LHCN-M2 (cell line): ENCODE data around the gene EEF1G. TPM values are rescaled to one million over a fixed set of nuclear protein-coding genes. Genes with fewer than 3 reads are reported as not detected.
"Not testable (repeated sequence)": the region's sequence is repeated elsewhere in the genome, so short reads cannot be mapped to it uniquely, and the experiment has no call there.

Experiments
- DNase-seq: peaks from one replicate; pipeline ENCODE4 v3.0.0-alpha.2; 2012; ENCODE audit warnings: low read depth
- total RNA-seq: library from RNA; depleted of rRNA; stranded (reverse); fragments of >200 nt; gene quantifications from 2 replicates; pipeline ENCODE4 v1.2.3, GENCODE V29; 2014

The EEF1G gene
- total RNA-seq, 1 experiment from 2014 or later, result 1,532 TPM

DNA sequence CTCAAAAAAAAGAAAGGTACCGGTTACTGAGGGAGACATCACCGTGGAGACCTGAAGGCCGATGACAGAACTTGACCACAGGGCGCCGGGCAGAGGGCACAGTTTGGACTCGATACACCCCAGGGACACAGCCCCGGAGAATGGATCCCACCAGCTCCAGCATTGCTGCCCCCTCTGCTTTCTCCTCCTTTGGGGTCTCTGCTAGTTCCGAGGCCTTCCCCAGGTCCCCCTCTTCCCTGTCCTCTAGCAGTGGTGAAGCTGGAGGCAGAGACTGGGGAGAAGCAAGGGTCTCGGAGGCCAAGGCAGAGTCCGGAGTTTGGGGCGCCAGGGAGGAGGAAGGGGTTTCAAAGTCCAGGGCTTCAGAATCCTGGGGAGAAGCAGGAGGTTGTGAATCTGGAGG lies 4.8 kb upstream of the EEF1G start:
- no peak for DNase-seq

DNA sequence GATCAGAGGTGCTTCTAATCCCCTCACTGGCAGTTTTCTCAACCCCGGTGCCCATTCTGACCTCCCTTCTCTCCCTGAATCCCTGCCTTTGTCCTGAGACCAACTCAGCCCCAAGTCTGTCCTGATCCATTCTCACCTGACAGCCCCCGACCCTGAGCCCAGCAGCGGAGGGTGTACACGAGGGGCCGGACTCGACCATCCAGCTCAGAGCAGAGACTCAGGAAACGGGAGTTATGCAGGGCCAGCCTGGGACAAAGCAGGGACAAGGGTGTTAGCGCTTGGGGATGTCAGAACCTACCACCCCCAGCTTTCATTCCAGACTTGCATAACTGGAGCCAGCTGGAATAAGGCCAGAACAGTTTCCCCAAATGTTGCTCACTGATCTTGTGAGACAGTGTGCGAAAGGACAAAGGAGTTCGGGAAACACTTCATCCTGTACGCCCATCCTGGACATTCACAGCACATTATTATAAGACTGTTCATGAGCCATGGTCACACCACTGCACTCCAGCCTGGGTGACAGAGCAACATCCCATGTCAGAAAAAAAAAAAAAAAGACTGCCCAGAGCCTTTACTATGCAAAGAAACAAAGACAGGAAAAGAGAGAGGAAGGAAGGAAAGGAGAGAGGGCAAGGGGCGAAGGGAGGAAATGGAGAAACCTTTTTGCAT lies 3.5 kb upstream of the EEF1G start:
- no peak for DNase-seq

DNA sequence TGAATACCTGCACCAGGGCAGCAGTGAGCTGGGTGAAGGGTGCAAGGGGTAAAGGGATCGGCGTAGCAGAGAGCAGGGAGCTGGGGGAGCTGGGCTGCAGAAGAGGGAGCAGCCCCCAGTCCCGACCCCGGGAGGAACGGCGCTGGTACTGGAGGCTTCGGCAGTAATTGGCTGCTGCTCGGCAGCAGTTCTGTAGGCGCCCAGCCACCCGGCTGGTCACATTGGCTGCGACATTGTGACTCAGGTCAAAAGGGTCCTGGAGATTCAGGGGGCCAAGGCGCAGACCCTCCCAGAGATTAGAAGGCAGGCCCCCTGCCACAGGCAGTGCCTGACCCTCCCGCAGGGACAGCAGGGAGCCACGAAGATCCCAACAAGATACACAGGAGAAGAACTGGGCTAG lies 2.1 kb upstream of the EEF1G start:
- DNase-seq, result no peak

DNA sequence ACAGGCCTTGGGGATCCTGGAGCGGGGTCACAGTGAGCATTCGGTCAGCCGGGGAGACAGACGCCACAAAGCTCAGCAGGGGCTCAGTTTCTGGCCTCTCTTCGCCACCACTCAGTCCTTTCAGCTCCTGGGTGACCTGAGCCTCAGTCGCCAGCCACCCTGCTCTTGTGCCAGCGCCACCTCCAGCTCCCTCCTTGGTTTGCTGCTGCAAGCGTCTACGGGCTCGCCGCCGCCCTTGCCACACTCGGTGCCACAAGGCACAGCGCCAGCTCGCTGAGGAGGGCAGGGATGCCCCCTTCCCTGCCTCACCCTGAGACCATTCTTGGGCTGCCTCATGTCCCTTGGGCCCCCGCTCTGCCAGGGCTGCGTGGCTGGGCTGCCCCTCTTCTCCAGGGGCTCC lies 1.5 kb upstream of the EEF1G start:
- no peak for DNase-seq

DNA sequence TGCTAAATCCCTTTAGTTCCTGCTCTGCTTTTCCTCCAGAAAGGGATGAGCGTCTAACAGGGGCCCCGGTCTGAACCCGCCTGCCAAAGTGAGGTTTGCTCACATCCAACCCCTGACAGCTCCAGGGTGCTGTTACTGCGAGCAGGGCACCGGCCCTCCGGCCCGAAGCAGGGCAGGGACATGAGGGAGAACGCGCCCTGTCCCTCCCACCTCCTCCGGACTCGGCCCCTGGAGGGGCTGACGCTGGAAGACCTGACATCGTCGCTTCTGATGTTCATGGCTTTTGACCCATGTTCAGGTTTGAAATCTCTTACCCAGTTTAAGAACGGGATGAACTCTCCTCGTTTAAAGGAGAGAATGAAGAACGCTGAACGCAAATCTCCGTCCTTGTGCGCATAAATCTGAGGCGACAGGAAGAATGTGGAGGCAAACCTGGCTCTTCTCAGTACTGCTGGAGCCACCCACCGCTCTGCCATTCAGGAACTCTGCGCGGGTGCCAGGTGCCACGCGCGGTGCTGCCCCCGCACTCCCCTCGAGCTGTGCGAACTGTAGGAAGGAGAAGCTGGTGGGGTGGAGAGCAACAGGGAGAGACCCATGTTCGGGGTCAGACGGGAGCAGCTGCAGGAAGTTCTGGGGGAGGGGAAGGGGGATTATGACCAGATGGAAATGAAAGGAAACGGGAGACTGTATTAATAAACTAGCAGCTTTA lies 826 bp upstream of the EEF1G start:
- DNase-seq, result peak; percentile 61

DNA sequence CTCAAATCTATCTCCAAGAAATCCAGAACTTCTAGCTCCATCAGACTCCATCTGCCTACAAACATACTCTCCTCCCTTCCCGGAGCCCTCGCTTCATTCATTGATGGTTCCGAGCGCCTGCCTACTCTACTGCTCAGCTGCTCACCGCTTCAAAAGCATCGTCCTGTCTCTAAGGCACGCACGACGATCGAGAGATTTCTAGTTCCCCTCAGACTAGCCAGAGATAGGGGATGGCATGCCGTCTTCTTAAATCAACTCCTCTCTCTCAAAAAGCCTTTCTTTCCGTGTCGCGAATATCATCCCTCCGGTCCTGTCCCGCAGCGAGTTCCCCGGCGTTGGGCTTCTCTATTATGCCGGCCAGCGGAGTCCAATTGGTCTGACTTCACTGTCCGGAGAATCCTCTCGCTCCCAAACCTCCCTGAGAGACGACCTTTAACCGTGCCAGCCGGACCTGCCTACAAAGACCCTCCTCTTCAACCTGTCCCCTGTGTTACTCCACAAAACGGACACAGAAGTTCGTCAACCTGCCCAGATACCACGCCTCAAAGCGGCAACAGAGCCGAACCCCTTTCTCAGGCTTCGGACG lies 592 bp downstream of the EEF1G start:
- DNase-seq, result no peak

DNA sequence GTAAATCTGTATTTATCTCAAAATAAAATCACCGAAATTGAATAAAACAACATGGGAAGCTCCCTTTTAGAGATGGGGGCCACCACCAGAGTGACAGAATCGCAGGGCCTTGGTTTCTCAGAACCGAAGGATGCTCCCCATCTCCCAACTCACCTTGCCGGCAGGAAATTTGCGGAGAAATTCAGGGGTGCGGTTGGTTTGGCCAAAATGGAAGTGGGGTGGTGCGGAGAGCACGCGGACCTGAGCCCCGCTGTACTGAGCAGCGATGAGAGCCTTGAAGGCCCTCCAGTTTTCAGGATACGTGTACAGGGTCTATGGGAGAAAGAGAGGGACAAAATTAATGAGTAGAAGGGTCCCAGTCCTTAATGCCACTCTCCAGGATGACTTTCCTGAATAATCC lies 1.3 kb downstream of the EEF1G start:
- no peak for DNase-seq

DNA sequence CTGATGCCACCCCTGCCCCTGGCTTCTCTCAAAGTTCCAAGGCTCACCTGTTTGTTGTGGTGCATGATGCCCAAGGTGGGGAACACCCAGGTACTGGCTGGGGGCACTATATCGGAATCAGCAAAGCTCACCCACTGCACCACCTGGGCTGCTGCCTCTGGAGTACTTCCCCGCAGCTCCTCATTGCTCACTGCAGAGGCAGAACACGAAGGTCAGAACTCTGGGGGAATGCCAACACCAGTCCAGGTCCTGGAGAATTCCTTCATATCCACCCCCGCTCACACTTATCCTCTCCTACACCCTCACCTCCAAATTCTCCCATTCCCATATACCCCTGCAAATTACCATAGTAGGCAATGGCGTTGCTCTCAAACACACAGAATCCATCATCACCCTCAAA lies 2.2 kb downstream of the EEF1G start:
- DNase-seq, result not testable (repeated sequence)

DNA sequence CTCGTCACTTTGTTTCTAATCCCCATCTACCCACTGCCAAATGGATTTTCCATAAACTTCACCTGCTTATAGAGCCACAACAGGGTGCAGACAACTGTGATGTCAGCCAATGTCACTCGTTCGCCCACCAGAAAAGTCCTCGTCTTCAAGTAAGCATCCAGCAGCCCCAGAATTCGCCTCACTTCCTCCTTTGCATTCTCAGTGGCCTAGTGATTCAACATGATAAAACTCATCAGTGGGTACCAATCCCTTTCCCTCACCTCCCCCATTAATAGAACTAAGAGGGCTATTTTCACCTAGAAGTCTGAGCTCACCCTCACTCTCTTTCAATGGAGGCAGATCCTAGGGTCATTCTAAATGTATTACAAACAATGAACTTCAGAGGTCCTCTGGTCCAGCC lies 2.8 kb downstream of the EEF1G start:
- DNase-seq, result not testable (repeated sequence)

DNA sequence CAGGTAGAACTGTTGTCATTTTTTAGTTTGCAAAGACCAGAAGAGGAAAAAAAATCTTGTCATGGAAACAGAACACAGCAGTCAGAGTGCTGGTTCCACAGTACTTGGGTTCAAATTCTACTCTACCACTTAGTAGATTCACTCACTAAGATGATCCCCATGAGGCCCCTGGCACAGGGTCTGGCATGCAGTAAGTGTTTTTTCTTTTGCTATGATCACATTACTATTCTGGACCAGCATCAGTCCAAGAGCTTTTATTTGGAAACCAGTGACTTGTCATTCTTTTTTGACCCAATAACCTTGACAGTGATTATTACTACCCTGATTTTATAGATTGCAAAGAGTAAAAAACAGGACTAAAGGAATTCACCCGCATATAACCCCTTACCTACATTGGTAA lies 4.1 kb downstream of the EEF1G start:
- no peak for DNase-seq

DNA sequence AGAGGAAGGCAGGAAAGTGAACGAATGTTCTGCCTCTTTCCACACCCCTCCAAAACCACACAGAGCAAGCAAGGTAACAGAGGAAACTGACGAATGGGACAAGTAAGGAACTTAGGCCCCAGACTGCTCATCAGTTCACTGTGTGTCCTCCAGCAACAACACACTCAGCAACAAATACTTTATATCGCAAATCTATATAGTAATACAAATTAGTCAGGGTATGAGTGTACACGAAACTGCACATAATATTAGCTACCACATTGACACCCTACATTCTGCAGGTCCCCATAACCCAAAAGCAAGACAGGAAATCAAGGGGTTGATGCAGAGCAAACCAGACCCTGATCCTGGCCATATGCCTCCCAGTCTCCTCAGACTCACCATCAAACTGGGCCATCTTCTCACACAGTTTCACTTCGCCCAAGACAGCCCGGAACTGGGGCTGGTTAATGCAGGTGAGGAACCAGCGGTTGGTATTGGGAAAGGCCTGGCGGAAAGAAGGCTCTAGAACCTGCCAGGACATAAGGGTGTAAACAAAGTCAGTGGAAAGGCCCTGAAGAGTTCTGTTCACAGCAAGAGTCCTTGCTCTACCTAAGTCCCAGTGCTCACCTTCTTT lies 6.6 kb downstream of the EEF1G start:
- DNase-seq, result no peak

DNA sequence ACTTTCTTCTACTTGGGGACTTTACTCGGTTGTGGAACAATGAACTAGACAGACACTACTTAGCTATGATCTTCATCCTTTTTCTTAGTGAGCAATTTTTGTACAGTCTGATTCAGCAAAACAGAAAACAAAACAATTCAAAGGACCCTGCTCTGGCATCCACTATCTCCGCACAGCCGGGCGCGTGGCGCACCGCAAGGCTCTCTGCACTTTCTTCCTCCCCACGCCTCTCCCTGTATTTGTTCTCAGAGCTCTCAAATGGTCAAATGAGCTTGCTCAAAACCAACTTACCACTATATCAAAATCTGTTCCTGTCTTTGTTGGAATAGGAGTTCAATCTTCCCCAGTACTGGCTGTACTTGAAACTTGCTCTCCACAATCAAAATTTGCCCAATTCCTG lies 7.4 kb downstream of the EEF1G start:
- no peak for DNase-seq

DNA sequence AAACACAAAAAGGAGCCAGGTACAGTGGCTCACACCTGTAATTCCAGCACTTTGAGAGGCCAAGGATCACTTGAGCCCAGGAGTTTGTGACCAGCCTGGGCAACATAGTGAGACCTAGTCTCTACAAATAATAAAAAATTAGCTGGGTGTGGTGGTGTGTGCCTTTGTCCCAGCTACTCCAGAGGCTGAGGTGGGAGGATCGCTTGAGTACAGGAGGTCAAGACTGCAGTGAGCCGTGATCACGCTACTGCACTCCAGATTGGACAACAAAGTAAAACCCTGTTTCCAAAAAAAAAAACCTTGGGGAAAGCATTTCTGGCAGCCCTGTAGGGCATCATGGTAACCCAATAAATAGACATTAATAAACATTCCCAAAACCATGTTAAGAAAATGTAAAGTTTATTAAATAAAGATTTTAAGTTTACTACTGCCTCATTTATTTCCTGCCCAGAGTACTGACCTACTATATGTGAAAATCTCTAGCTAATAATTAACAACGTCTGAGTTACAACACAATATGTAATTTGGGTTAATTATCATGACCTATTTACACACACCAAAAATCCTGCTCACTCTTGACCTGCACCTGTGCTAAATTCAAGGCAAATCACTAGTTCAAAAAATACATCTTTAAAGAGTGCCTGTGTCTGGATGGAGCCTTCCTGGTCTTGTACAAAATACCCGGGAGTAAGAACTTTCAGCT lies 8.4 kb downstream of the EEF1G start:
- DNase-seq, result no peak

DNA sequence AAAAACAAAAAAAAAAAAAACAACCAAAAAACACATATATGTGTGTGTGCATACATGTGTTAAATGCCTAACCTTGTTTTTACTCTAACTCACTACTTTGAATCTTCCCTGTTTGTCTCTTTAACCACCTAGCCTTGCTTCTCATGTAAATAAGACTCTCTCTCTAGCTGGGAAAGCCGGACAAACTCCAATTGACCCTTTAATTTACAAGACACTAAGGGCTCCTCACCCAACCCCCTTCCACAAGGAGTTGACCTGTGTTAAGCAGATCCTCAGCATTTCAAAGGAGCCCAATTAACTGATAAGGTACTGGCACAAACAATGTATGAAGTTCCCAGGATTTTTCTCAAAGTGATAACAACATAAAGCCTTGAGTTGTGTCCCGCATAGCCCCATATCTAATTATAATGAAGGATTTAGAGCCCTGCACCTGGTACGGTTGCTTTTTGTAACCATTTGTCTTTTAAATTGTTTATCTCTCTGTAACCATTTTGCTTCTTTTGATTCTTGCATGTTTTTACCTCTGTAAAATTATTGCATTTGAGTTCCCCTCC lies 11.9 kb downstream of the EEF1G start:
- DNase-seq, result not testable (repeated sequence)

DNA sequence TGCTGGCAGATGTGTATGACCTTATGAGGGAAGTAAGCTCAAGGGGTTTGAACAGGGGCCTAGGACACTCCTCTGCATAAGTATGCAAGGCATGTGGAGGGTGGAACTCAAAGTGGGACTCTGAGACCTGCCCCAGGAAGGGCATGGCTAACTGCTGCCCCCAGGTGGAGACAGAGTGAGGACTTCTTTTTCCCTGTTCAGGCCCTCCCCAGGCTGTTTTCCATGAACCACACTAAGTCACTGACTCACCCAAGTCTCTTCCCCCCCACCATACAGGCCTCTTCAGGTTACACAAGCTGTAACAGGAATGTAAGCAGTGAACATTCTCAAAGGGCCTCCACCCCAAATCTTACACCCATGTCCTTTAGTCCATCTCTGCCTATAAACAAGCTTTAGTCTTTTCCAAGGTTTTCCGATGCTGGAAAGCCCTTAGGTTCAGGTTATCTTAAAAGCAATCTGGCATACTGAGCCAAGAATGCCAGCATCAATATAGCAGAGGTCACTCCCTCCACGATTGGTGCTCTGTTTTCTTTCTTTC lies 13.1 kb downstream of the EEF1G start:
- peak; percentile 97 for DNase-seq

DNA sequence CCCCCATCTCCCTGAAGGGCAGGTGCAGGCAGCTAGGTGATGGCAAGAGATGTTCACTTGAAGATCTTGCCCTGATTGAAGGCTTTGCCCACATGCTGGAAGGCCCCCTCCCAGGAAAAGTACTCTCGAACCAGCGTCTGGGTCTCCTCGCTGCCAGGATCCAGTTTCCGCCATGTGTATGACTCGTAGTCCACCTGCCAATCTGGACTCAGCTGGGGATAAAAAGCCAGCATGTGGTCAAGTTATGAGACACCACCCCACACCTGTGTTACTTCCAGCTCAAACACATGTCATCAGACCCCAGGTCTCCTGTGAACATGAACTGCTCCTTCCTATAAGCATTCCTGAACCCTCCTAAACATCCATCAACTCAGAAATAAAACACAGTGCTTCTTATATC lies 14.1 kb downstream of the EEF1G start:
- DNase-seq, result peak; percentile 29

DNA sequence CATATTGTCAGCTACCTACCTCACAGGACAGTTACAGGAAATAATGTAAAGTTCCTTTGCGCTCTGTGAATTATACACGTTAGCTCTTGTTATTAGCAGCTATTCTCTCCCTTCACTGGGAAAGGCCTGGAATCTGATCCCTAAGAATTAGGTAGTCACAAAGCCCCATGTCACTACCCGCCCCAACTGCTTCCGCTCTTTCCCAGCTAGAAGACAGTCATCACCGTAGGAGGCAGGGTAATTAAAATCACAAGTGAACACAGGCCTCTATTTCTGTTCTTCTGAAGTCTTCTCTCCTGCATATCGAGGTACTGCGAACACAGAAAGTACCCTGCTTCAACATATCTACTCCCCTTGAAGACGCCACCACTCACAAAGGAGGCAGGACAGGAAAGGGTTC lies 14.5 kb downstream of the EEF1G start:
- no peak for DNase-seq

DNA sequence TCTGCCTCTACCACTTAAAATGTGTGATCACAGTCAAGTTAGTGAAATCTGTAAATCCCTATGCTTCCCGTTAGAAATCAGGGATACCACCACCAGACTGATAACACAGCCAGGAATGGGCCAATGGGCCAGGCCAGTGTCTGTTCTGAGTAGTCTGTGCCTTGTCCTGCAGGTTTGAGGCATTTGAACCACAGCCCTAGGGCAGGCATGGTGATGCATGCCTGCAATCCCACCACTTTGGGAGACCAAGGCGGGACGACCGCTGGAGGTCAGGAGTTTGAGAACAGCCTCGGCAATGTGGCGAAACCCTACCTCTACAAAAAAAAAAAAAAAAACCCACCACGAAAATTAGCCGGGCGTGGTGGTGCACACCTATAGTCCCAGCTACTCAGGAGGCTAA lies 15.0 kb downstream of the EEF1G start:
- no peak for DNase-seq

DNA sequence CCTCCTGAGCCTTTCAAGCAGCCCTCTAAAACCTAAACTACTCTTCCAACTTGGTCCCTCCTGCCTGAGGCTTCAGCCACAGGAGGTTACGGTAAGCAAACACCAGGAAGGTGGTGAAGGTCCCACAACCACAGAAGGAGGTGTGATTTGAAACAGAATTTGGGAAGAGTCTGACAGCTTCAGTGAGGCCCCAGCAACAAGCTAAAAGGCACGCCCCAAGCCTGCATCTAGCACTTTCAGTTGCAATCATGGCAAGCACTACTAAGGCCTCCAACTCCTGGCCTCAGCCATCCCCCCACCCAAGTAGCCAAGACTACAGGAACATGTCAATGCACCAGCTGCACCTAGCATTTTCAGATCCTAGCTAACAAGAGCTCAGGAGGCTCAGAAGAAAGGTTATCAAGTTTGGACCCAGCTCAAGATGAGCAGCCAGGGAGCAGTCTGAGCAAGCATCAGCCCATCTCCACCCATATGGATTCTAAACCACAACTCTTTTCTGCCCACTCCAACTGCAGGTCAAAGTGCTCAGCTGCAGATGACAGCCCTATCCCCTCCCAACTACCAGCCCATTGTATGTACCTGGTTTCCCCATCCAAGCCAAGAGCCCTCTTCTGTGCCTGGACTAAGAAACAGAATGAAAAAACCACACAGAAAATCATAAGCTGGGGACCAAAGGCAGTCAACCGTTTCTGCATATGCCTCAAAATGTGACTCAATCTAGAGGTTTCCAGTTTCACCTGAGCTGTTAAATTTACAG lies 16.6 kb downstream of the EEF1G start:
- peak; percentile 15 for DNase-seq

DNA sequence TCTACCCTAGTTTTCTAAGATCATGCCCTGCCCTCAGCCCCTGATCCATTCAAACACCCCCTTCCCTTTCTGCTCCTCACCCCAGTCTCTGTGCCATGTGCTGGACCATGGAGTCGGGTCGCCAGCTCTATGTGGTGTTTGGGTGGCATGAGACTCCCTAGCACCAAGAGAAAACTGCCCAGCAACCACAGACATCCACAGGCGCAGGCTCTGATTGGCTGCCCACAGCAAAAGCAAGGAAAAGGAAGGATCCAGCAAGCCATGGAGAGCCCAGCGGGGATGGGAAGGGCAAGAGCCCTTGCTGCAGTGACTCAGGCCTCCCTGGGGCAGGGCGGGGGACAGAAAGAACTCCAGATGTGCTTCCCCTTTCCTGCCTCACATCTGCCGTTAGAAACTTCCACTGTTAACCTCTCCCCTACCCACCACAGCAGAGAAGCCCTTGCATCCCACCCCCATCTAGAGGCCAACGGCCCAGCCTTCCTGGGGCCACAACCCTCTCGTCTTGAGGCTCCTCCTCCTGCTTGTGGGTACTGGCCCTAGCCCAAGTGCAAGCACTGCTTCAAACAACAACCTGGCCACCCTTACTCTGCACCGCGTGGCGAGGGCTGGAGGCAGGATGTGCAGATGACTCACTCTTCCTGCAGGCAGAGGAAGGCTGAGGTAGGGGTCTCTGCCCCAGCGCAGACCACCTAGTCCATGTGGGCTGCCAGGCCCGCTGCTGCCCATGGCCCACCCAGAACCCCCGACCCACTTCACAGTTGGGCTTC lies 17.4 kb downstream of the EEF1G start:
- DNase-seq, result peak; percentile 98
